ENCODE measurements around the gene PIK3R2.
"Not testable (repeated sequence)": the region's sequence is repeated elsewhere in the genome, so short reads cannot be mapped to it uniquely, and the experiment has no call there.

Gene PIK3R2

GRCh38 chr19:18152817-18153555 is at the start of gene PIK3R2:
PIK3R2 (plus strand) TSS chr19:18153163; CDS start chr19:18155880, 2,717 bp downstream.
- TF ChIP-seq CTCF (conservative IDR thresholded peaks at IDR 0.05; ENCODE audit: low read depth, low read length) = no peak
- H3K4me3 ChIP-seq (ENCODE audit: low read length) = peak within 1 kb of the TSS; percentile 85
- DNase-seq (ENCODE audit: low read depth) = peak; percentile 93

GRCh38 chr19:18104793-18105131 is 48.2 kb upstream of the PIK3R2 start:
- H3K4me3 ChIP-seq (ENCODE audit: low read length) = peak overlapping the region; percentile 49
- TF ChIP-seq CTCF (conservative IDR thresholded peaks at IDR 0.05; ENCODE audit: low read depth, low read length) = no peak
- DNase-seq (ENCODE audit: low read depth) = no peak

- not testable (repeated sequence) for DNase-seq (ENCODE audit: low read depth); H3K4me3 ChIP-seq (ENCODE audit: low read length)
These were observed 47.7 kb upstream of the PIK3R2 start for GRCh38 chr19:18105259-18105658.

GRCh38 chr19:18107235-18107634 is 45.7 kb upstream of the PIK3R2 start:
- no peak for DNase-seq (ENCODE audit: low read depth)
- no peak overlapping the region for H3K4me3 ChIP-seq (ENCODE audit: low read length)
- no peak for TF ChIP-seq CTCF (conservative IDR thresholded peaks at IDR 0.05; ENCODE audit: low read depth, low read length)

GRCh38 chr19:18108897-18109296 is 44.1 kb upstream of the PIK3R2 start:
- TF ChIP-seq CTCF (conservative IDR thresholded peaks at IDR 0.05; ENCODE audit: low read depth, low read length) = no peak
- DNase-seq (ENCODE audit: low read depth) = no peak
- no peak overlapping the region for H3K4me3 ChIP-seq (ENCODE audit: low read length)

GRCh38 chr19:18109341-18109732 is 43.6 kb upstream of the PIK3R2 start:
- no peak for TF ChIP-seq CTCF (conservative IDR thresholded peaks at IDR 0.05; ENCODE audit: low read depth, low read length)
- peak overlapping the region; percentile 76 for H3K4me3 ChIP-seq (ENCODE audit: low read length)
- no peak for DNase-seq (ENCODE audit: low read depth)

GRCh38 chr19:18109733-18110608 is 43.0 kb upstream of the PIK3R2 start:
- DNase-seq (ENCODE audit: low read depth) = no peak
- peak overlapping the region; percentile 76 for H3K4me3 ChIP-seq (ENCODE audit: low read length)
- no peak for TF ChIP-seq CTCF (conservative IDR thresholded peaks at IDR 0.05; ENCODE audit: low read depth, low read length)
